ENCODE results near the gene ULK4.

DNA sequence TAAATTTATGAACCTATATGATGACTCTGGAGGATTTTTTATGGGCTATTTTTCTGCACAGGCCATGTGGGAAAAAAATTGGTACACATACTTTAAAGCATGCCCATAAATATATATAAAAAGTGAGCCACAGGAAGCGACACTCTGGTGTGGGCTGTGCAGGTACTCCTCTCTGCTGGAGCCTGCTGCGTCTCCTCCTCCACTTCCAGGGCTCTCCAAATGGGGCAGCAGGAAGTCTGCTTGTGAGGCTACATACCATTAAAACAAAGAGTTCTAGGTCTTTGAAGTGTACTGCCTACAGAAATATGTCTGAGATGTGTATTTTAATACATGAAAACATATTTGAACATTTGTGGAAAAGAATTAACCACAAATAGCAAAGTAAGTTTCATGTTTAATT lies 627.5 kb downstream of the ULK4 start:
- no peak for TF ChIP-seq ELF4 (IDR thresholded peaks at IDR 0.05)
- no peak for TF ChIP-seq SP1 (IDR thresholded peaks at IDR 0.05)
- no peak for TF ChIP-seq ARNT (IDR thresholded peaks at IDR 0.05)
- TF ChIP-seq FOXA1 (IDR thresholded peaks at IDR 0.05): no peak
- no peak for TF ChIP-seq TARDBP (IDR thresholded peaks at IDR 0.05)
- TF ChIP-seq BHLHE40 (IDR thresholded peaks at IDR 0.05; ENCODE audit: borderline replicate concordance): no peak
- no peak for TF ChIP-seq CTBP1 (IDR thresholded peaks at IDR 0.05; ENCODE audit: borderline replicate concordance)
- TF ChIP-seq SUZ12 (IDR thresholded peaks at IDR 0.05): no peak
- TF ChIP-seq ZNF384 (IDR thresholded peaks at IDR 0.05): no peak
- TF ChIP-seq LEF1 (IDR thresholded peaks at IDR 0.05; ENCODE audit: borderline replicate concordance): no peak
